ENCODE data around the gene EPYC. TPM values are rescaled to one million over a fixed set of nuclear protein-coding genes. Genes with fewer than 3 reads are reported as not detected.

Gene EPYC
- total RNA-seq (2021) (not detected in 2 replicates), Bru-seq, nascent RNA (not detected), BruChase-seq, experiment 1, labeled RNA remaining after a 2-hour chase (not detected), BruChase-seq, experiment 2, labeled RNA remaining after a 6-hour chase (not detected)
- long read RNA-seq: 0 reads

GRCh38 chr12:91004872-91005271 is at the start of gene EPYC:
EPYC (minus strand) TSS chr12:91004972; CDS start chr12:91002565, 2,407 bp downstream.
- DNase-seq (ENCODE audit: low spot score): no peak
- H3K9me3 ChIP-seq (ENCODE audit: low read depth, low read length, poor library complexity, severe bottlenecking): no peaks in the 10 kb centered on the region
- no peak within 1 kb of the TSS for H3K27ac ChIP-seq (ENCODE audit: low read depth, low read length, poor library complexity, severe bottlenecking)
- no peak for TF ChIP-seq CTCF (conservative IDR thresholded peaks at IDR 0.05; ENCODE audit: low read depth, low read length)
- no peak for TF ChIP-seq EZH2 (IDR thresholded peaks at IDR 0.05; ENCODE audit: borderline replicate concordance, low read depth, low read length, poor library complexity, severe bottlenecking)
- no peaks in the 10 kb centered on the region for H3K27me3 ChIP-seq (replicated peaks; ENCODE audit: insufficient read depth, low read depth, low read length, poor library complexity)
- CTCF ChIA-PET: no interaction called here
- POLR2A ChIA-PET (ENCODE audit: low non-redundant PET): no interaction called here
- H3K4me1 ChIP-seq (ENCODE audit: insufficient read depth, low read length, poor library complexity, severe bottlenecking): no peaks in the 10 kb centered on the region
- H3K4me3 ChIP-seq (ENCODE audit: low read depth, low read length, poor library complexity, severe bottlenecking): no peak within 1 kb of the TSS
- H3K36me3 ChIP-seq (ENCODE audit: insufficient read depth, low read length, poor library complexity, severe bottlenecking): no peaks in the 10 kb centered on the region
- intact Hi-C loops (cut with micrococcal nuclease; ENCODE audit: unreplicated experiment): no loop called here
- BruUV-seq (replicated peaks): no TSS peak

GRCh38 chr12:91053951-91054715 is 49.4 kb upstream of the EPYC start:
- Histone ChIP-seq H3K9me3 (ENCODE audit: low read depth, low read length, poor library complexity, severe bottlenecking) (no peaks in the 10 kb centered on the region), H3K4me3 (ENCODE audit: low read depth, low read length, poor library complexity, severe bottlenecking) (no peak overlapping the region), H3K4me1 (ENCODE audit: insufficient read depth, low read length, poor library complexity, severe bottlenecking) (no peaks in the 10 kb centered on the region), H3K36me3 (ENCODE audit: insufficient read depth, low read length, poor library complexity, severe bottlenecking) (no peaks in the 10 kb centered on the region), H3K27ac (ENCODE audit: low read depth, low read length, poor library complexity, severe bottlenecking) (no peak overlapping the region), H3K27me3 (replicated peaks; ENCODE audit: insufficient read depth, low read depth, low read length, poor library complexity) (no peaks in the 10 kb centered on the region)
- no TSS peak for BruUV-seq (replicated peaks)
- no peak for TF ChIP-seq EZH2 (IDR thresholded peaks at IDR 0.05; ENCODE audit: borderline replicate concordance, low read depth, low read length, poor library complexity, severe bottlenecking)
- TF ChIP-seq CTCF (conservative IDR thresholded peaks at IDR 0.05; ENCODE audit: low read depth, low read length): no peak
- intact Hi-C loops (cut with micrococcal nuclease; ENCODE audit: unreplicated experiment): no loop called here
- no peak for DNase-seq (ENCODE audit: low spot score)
- ChIA-PET POLR2A (ENCODE audit: low non-redundant PET) (no interaction called here), CTCF (no interaction called here)

- intact Hi-C loops (cut with micrococcal nuclease; ENCODE audit: unreplicated experiment): no loop called here
- H3K27me3 ChIP-seq (replicated peaks; ENCODE audit: insufficient read depth, low read depth, low read length, poor library complexity): no peaks in the 10 kb centered on the region
- H3K4me1 ChIP-seq (ENCODE audit: insufficient read depth, low read length, poor library complexity, severe bottlenecking): no peaks in the 10 kb centered on the region
- H3K9me3 ChIP-seq (ENCODE audit: low read depth, low read length, poor library complexity, severe bottlenecking): no peaks in the 10 kb centered on the region
- DNase-seq (ENCODE audit: low spot score): no peak
- H3K27ac ChIP-seq (ENCODE audit: low read depth, low read length, poor library complexity, severe bottlenecking): no peak overlapping the region
- CTCF ChIA-PET: no interaction called here
- POLR2A ChIA-PET (ENCODE audit: low non-redundant PET): no interaction called here
- BruUV-seq (replicated peaks): no TSS peak
- H3K36me3 ChIP-seq (ENCODE audit: insufficient read depth, low read length, poor library complexity, severe bottlenecking): no peaks in the 10 kb centered on the region
- TF ChIP-seq CTCF (conservative IDR thresholded peaks at IDR 0.05; ENCODE audit: low read depth, low read length): no peak
- TF ChIP-seq EZH2 (IDR thresholded peaks at IDR 0.05; ENCODE audit: borderline replicate concordance, low read depth, low read length, poor library complexity, severe bottlenecking): no peak
- H3K4me3 ChIP-seq (ENCODE audit: low read depth, low read length, poor library complexity, severe bottlenecking): no peak overlapping the region
Measured at GRCh38 chr12:91052026-91052425, 47.3 kb upstream of the EPYC start.
